H1 (cell line): ENCODE data around the gene ZSCAN5A. TPM values are rescaled to one million over a fixed set of nuclear protein-coding genes. Genes with fewer than 3 reads are reported as not detected.

Source experiments
- KDM4A ChIP-seq: IDR thresholded peaks from one replicate; pipeline ENCODE4 v1.7.1; 2012; ENCODE audit warnings: low read depth, mild to moderate bottlenecking, moderate library complexity, low read length, inconsistent platforms; ENCODE audit not compliant: severe bottlenecking
- SP2 ChIP-seq: IDR thresholded peaks from 2 replicates; pipeline ENCODE4 v1.6.1; 2012; ENCODE audit warnings: mild to moderate bottlenecking, low read length, inconsistent platforms
- TEAD4 ChIP-seq: IDR thresholded peaks from 2 replicates; pipeline ENCODE4 v1.6.1; 2012; ENCODE audit warnings: low read depth, low read length, inconsistent platforms, mixed read lengths
- polyA plus RNA-seq, 7 experiments: library from polyadenylated mRNA; depleted of rRNA in 3 of 7; stranded (reverse) in 5 of 7; unstranded in 2 of 7; fragments of >200 nt in 5 of 7; fragments of 200-250 nt in 2 of 7; gene quantifications; 1 replicate in 5 of 7; 2 replicates in 1 of 7; 4 replicates in 1 of 7; pipeline versions ENCODE4 v1.2.1 to v1.2.3, GENCODE V29; 2011 to 2013; ENCODE audit warnings: missing spikeins in 2 of 7, mixed read lengths in 2 of 7
- total RNA-seq: library from RNA; stranded (reverse); fragmentation: NEBNext Ultra II Directional; extraction: Animal tissue kit (Norgen Biotek cat#: 25700); gene quantifications from 2 replicates; pipeline ENCODE4 v1.2.1, GENCODE V29; 2021
- TF ChIP-seq, protein P1 (sequence below): fragments of 300-600 bp; sonication (generic); IDR thresholded peaks from 2 replicates; pipeline ENCODE4 v1.7.1; 2012; ENCODE audit warnings: low read length, moderate library complexity, mild to moderate bottlenecking, inconsistent platforms; ENCODE audit not compliant: insufficient replicate concordance

The ZSCAN5A gene
- total and polyA plus RNA-seq, 2 of the 8 experiments (the other 6 are each of a cell fraction or from before 2014, with no cell fraction given): 8.6 to 11.0 TPM

GRCh38 chr19:56317749-56318148 is 3.1 kb upstream of the ZSCAN5A start (continued):
- TF ChIP-seq, protein P1, sequence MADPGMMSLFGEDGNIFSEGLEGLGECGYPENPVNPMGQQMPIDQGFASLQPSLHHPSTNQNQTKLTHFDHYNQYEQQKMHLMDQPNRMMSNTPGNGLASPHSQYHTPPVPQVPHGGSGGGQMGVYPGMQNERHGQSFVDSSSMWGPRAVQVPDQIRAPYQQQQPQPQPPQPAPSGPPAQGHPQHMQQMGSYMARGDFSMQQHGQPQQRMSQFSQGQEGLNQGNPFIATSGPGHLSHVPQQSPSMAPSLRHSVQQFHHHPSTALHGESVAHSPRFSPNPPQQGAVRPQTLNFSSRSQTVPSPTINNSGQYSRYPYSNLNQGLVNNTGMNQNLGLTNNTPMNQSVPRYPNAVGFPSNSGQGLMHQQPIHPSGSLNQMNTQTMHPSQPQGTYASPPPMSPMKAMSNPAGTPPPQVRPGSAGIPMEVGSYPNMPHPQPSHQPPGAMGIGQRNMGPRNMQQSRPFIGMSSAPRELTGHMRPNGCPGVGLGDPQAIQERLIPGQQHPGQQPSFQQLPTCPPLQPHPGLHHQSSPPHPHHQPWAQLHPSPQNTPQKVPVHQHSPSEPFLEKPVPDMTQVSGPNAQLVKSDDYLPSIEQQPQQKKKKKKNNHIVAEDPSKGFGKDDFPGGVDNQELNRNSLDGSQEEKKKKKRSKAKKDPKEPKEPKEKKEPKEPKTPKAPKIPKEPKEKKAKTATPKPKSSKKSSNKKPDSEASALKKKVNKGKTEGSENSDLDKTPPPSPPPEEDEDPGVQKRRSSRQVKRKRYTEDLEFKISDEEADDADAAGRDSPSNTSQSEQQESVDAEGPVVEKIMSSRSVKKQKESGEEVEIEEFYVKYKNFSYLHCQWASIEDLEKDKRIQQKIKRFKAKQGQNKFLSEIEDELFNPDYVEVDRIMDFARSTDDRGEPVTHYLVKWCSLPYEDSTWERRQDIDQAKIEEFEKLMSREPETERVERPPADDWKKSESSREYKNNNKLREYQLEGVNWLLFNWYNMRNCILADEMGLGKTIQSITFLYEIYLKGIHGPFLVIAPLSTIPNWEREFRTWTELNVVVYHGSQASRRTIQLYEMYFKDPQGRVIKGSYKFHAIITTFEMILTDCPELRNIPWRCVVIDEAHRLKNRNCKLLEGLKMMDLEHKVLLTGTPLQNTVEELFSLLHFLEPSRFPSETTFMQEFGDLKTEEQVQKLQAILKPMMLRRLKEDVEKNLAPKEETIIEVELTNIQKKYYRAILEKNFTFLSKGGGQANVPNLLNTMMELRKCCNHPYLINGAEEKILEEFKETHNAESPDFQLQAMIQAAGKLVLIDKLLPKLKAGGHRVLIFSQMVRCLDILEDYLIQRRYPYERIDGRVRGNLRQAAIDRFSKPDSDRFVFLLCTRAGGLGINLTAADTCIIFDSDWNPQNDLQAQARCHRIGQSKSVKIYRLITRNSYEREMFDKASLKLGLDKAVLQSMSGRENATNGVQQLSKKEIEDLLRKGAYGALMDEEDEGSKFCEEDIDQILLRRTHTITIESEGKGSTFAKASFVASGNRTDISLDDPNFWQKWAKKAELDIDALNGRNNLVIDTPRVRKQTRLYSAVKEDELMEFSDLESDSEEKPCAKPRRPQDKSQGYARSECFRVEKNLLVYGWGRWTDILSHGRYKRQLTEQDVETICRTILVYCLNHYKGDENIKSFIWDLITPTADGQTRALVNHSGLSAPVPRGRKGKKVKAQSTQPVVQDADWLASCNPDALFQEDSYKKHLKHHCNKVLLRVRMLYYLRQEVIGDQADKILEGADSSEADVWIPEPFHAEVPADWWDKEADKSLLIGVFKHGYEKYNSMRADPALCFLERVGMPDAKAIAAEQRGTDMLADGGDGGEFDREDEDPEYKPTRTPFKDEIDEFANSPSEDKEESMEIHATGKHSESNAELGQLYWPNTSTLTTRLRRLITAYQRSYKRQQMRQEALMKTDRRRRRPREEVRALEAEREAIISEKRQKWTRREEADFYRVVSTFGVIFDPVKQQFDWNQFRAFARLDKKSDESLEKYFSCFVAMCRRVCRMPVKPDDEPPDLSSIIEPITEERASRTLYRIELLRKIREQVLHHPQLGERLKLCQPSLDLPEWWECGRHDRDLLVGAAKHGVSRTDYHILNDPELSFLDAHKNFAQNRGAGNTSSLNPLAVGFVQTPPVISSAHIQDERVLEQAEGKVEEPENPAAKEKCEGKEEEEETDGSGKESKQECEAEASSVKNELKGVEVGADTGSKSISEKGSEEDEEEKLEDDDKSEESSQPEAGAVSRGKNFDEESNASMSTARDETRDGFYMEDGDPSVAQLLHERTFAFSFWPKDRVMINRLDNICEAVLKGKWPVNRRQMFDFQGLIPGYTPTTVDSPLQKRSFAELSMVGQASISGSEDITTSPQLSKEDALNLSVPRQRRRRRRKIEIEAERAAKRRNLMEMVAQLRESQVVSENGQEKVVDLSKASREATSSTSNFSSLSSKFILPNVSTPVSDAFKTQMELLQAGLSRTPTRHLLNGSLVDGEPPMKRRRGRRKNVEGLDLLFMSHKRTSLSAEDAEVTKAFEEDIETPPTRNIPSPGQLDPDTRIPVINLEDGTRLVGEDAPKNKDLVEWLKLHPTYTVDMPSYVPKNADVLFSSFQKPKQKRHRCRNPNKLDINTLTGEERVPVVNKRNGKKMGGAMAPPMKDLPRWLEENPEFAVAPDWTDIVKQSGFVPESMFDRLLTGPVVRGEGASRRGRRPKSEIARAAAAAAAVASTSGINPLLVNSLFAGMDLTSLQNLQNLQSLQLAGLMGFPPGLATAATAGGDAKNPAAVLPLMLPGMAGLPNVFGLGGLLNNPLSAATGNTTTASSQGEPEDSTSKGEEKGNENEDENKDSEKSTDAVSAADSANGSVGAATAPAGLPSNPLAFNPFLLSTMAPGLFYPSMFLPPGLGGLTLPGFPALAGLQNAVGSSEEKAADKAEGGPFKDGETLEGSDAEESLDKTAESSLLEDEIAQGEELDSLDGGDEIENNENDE: no peak
- no peak for TF ChIP-seq KDM4A
- TF ChIP-seq TEAD4: no peak
- no peak for TF ChIP-seq SP2
